Measurements from ENCODE around the gene FNTB.

The FNTB gene

DNA sequence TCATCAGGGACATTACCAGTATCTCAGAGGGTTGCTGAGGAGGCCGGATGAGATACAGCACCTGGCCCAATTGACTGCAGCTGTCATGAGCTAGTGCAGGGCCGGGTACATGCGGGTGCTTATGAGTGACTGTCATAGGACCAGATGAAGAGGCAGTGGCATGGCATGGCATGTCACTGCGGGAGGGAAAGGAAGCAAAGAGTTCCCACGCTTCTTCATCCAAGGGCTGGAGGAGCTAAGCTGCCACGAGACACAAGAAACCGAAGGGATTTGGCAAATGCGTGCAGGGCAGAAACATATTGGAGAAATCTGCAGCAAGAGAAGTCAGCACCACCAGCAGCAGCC is 33.4 kb upstream of the FNTB start:
- TF ChIP-seq, protein P1, sequence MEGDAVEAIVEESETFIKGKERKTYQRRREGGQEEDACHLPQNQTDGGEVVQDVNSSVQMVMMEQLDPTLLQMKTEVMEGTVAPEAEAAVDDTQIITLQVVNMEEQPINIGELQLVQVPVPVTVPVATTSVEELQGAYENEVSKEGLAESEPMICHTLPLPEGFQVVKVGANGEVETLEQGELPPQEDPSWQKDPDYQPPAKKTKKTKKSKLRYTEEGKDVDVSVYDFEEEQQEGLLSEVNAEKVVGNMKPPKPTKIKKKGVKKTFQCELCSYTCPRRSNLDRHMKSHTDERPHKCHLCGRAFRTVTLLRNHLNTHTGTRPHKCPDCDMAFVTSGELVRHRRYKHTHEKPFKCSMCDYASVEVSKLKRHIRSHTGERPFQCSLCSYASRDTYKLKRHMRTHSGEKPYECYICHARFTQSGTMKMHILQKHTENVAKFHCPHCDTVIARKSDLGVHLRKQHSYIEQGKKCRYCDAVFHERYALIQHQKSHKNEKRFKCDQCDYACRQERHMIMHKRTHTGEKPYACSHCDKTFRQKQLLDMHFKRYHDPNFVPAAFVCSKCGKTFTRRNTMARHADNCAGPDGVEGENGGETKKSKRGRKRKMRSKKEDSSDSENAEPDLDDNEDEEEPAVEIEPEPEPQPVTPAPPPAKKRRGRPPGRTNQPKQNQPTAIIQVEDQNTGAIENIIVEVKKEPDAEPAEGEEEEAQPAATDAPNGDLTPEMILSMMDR (IDR thresholded peaks at IDR 0.05; ENCODE audit: insufficient read depth, low read depth, low read length, missing control alignments): no peak
- DNase-seq (ENCODE audit: low read depth): no peak
- H3K4me3 ChIP-seq (ENCODE audit: low read depth, low read length): no peak overlapping the region

DNA sequence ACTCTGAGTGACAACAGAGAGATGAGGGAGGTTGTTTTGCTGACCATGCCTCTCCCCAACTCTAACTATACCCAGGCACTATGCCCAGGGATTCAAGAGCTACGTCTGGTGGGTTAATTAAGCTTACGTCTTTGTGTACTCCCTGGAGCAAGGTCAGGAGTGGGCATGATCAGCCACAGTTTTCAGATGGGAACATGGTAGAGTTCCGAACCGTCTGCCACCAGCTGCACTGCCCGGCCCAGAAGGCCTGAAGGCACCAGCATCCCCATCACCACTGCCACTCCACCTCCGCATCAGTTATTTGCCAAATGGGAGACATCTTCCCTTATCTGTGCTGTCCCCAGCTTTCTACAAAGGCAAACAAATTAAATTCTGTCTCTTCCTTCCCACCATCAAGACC is 33.0 kb upstream of the FNTB start:
- DNase-seq (ENCODE audit: low read depth): no peak

DNA sequence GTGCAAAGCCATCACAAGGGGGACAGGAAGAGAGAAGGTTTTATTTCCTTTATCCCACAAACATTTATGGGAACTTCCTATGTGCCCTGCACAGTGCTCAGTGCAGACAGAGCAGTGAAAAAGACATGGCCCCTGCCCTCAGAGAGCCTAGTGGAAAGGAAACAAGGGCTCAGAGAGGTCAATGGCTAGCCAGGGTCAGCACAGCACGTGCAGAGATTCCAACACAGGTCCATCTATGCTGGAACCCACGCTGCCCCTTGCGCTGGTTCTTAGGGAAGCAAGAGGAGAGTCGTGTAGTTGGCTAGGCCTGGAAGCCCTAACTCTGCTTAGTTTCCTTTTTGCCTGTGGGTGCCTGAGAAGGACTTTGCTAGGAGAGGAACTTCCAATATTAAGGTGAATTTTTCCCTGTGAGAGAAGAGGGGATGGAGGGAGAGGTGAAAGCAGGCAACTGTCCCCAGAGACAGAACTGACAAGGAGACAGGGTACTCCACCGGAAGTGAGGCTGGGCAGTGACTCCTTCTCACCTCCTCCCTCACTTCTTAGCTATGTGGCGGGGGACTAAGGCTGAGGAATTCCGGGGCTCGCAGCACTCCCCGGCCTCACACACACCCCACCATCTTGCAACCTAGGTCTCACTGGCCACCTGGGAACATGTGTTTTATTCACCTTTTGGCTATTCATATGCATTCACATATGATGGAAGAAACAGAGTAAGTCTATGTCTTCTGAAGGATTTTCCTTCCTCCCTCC is 32.0 kb upstream of the FNTB start:
- no peak for DNase-seq (ENCODE audit: low read depth)
- H3K4me3 ChIP-seq (ENCODE audit: low read depth, low read length): no peak overlapping the region

More for the DNA sequence above, 33.0 kb upstream of the FNTB start:
- TF ChIP-seq, protein P1 (IDR thresholded peaks at IDR 0.05; ENCODE audit: insufficient read depth, low read depth, low read length, missing control alignments): no peak
- no peak overlapping the region for H3K4me3 ChIP-seq (ENCODE audit: low read depth, low read length)

DNA sequence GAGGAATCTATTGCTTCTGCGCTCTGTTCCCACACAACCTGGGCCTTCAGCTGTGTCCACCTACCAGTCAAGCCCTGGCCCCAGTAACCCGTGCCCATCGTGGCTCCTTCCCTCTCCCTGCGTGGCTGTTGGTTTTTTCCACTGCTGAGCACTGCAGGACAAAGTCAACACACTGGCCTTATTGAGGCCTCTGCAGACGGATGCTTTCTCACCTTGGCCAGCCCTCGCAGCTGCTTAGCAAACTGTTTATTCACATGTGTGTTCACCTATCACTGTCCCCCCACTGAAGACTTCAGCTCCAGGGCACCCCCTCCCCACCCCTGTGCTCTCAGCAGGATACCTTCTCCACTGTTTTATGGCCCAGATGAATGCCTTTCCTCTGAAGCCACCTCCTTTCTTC is 31.4 kb upstream of the FNTB start:
- TF ChIP-seq, protein P1 (IDR thresholded peaks at IDR 0.05; ENCODE audit: insufficient read depth, low read depth, low read length, missing control alignments): no peak
- H3K4me3 ChIP-seq (ENCODE audit: low read depth, low read length): no peak overlapping the region
- DNase-seq (ENCODE audit: low read depth): no peak

More for the DNA sequence above, 32.0 kb upstream of the FNTB start:
- TF ChIP-seq, protein P1 (IDR thresholded peaks at IDR 0.05; ENCODE audit: insufficient read depth, low read depth, low read length, missing control alignments): no peak

DNA sequence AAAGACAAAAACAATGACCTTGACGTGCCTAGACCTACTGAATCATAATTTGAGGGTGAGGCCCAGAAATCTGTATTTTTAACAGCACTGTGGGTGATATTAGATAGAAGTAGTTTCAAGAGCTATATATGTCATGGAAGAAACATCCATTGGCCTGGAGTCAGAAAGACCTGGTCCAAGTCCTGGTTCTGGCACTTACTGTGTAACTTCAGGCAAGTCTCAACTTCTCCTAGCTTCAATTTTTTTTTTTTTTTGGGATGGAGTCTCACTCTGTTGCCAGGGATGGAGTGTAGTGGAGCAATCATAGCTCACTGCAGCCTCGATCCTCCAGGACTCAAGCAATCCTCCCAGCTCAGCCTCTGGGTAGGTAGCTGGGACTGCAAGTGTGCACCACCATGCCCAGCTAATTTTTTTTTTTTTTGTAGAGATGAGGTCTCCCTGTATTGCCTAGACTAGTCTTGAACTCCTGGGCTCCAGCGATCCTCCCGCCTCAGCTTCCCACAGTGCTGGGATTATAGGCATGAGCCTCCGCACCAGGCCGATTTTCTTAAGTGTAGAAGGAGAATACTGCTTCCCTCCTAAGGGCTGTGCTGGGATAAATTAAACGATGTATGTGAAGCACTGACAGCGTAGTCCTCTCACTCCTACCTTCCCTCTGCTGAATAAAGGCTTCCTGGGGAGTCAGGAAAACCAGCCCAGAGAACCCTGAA is 29.8 kb upstream of the FNTB start:
- DNase-seq (ENCODE audit: low read depth): no peak
- TF ChIP-seq, protein P1 (IDR thresholded peaks at IDR 0.05; ENCODE audit: insufficient read depth, low read depth, low read length, missing control alignments): no peak
- H3K4me3 ChIP-seq (ENCODE audit: low read depth, low read length): no peak overlapping the region

DNA sequence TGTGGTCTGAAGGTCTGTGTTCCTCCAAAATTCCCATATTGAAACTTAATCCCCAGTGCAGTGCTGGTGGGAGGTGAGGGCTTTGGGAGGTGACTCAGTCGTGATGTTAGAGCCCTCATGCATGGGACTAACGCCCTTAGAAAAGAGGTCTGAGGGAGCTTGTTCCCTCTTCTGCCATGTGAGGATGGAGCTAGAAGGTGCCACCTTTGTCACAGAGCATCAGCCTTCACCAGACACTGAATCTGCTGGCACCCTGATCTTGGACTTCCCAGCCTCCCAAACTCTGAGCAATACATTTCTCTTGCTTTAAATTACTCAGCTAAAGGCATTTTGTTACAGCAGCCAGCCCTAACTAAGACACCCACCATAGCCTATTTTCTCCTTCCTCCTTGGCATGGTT is 28.5 kb upstream of the FNTB start:
- H3K4me3 ChIP-seq (ENCODE audit: low read depth, low read length): no peak overlapping the region
- DNase-seq (ENCODE audit: low read depth): no peak
- TF ChIP-seq, protein P1 (IDR thresholded peaks at IDR 0.05; ENCODE audit: insufficient read depth, low read depth, low read length, missing control alignments): no peak
